ENCODE results near the gene PLD2. TPM values are rescaled to one million over a fixed set of nuclear protein-coding genes. Genes with fewer than 3 reads are reported as not detected.

PLD2 gene
- total and polyA plus RNA-seq, 9 of the 15 experiments (the other 6 are each of a cell fraction or from before 2014, with no cell fraction given) = 0.20 to 7.5 (median 3.3) TPM

- no peak for TF ChIP-seq ILK (tag; IDR thresholded peaks at IDR 0.05; ENCODE audit: borderline replicate concordance, low read depth)
- TF ChIP-seq CBX5 (IDR thresholded peaks at IDR 0.05; ENCODE audit: borderline replicate concordance, low read depth) = no peak
- TF ChIP-seq CREBBP (IDR thresholded peaks at IDR 0.05; ENCODE audit: low read depth, low read length) = no peak
These were observed 65.8 kb downstream of the PLD2 start (continued) for GRCh38 chr17:4872786-4873185.

Other genes with a start within 250 kb of the PLD2 start
Only the 7 nearest of the 25 such genes appear.
- gene ZMYND15, start 67.3 kb upstream of the PLD2 start, total RNA-seq (2014; rRNA removed) = not detected in 2 replicates
- gene ZMYND15, start 67.3 kb upstream of the PLD2 start, total RNA-seq (2014; rRNA removed; fragmentation: Illumina TruSeq; extraction: Trizol) = not detected in 2 replicates
- not detected in 2 replicates for gene ZMYND15, start 67.3 kb upstream of the PLD2 start, total RNA-seq (2015; rRNA removed; fragmentation: Illumina TruSeq; extraction: Trizol)
- gene ZMYND15, start 67.3 kb upstream of the PLD2 start, total RNA-seq (2021) = 0.09 TPM in 1 of 2 replicates, not detected in the other
- gene ZMYND15, start 67.3 kb upstream of the PLD2 start, polyA plus RNA-seq (2011; rRNA removed) = not detected in 2 replicates
- gene ZMYND15, start 67.3 kb upstream of the PLD2 start, polyA plus RNA-seq (2014; fragmentation: Illumina TruSeq; extraction: Trizol) = not detected in 2 replicates
- gene ZMYND15, start 67.3 kb upstream of the PLD2 start, polyA plus RNA-seq (2014; fragmentation: Nextera tagmentation; extraction: Ambion mirVana) = not detected
- gene ZMYND15, start 67.3 kb upstream of the PLD2 start, polyA plus RNA-seq (2014; rRNA removed) = not detected in 2 replicates
- 0.05 TPM in 1 of 2 replicates, not detected in the other for gene CXCL16, start 67.2 kb upstream of the PLD2 start, total RNA-seq (2014; rRNA removed)
- not detected in 2 replicates for gene CXCL16, start 67.2 kb upstream of the PLD2 start, total RNA-seq (2014; rRNA removed; fragmentation: Illumina TruSeq; extraction: Trizol)
- gene CXCL16, start 67.2 kb upstream of the PLD2 start, total RNA-seq (2015; rRNA removed; fragmentation: Illumina TruSeq; extraction: Trizol) = 0.22 TPM in 1 of 2 replicates, not detected in the other
- gene CXCL16, start 67.2 kb upstream of the PLD2 start, total RNA-seq (2021) = 0.25 and 0.55 TPM in 2 replicates
- 0.24 and 0.30 TPM in 2 replicates for gene CXCL16, start 67.2 kb upstream of the PLD2 start, polyA plus RNA-seq (2011; rRNA removed)
- gene CXCL16, start 67.2 kb upstream of the PLD2 start, polyA plus RNA-seq (2014; fragmentation: Illumina TruSeq; extraction: Trizol) = 0.10 and 0.26 TPM in 2 replicates
- under 1 TPM in 1 of 2 experiments, not detected in 1; 0.07 TPM for gene CXCL16, start 67.2 kb upstream of the PLD2 start, polyA plus RNA-seq (2014; fragmentation: Nextera tagmentation; extraction: Ambion mirVana)
- 0.68 TPM in 1 of 2 replicates, not detected in the other for gene CXCL16, start 67.2 kb upstream of the PLD2 start, polyA plus RNA-seq (2014; rRNA removed)
- not detected in 2 replicates for gene TM4SF5, start 35.3 kb upstream of the PLD2 start, total RNA-seq (2014; rRNA removed)
- gene TM4SF5, start 35.3 kb upstream of the PLD2 start, total RNA-seq (2014; rRNA removed; fragmentation: Illumina TruSeq; extraction: Trizol) = not detected in 2 replicates
- not detected in 2 replicates for gene TM4SF5, start 35.3 kb upstream of the PLD2 start, total RNA-seq (2015; rRNA removed; fragmentation: Illumina TruSeq; extraction: Trizol)
- gene TM4SF5, start 35.3 kb upstream of the PLD2 start, total RNA-seq (2021) = not detected in 2 replicates
- gene TM4SF5, start 35.3 kb upstream of the PLD2 start, polyA plus RNA-seq (2011; rRNA removed) = not detected in 2 replicates
- not detected in 2 replicates for gene TM4SF5, start 35.3 kb upstream of the PLD2 start, polyA plus RNA-seq (2014; fragmentation: Illumina TruSeq; extraction: Trizol)
- gene TM4SF5, start 35.3 kb upstream of the PLD2 start, polyA plus RNA-seq (2014; fragmentation: Nextera tagmentation; extraction: Ambion mirVana) = not detected
- not detected in 2 replicates for gene TM4SF5, start 35.3 kb upstream of the PLD2 start, polyA plus RNA-seq (2014; rRNA removed)
- gene VMO1, start 20.8 kb upstream of the PLD2 start, total RNA-seq (2014; rRNA removed) = 0.41 TPM in 1 of 2 replicates, not detected in the other
- not detected in 2 replicates for gene VMO1, start 20.8 kb upstream of the PLD2 start, total RNA-seq (2014; rRNA removed; fragmentation: Illumina TruSeq; extraction: Trizol)
- not detected in 2 replicates for gene VMO1, start 20.8 kb upstream of the PLD2 start, total RNA-seq (2015; rRNA removed; fragmentation: Illumina TruSeq; extraction: Trizol)
- 0.31 TPM in 1 of 2 replicates, not detected in the other for gene VMO1, start 20.8 kb upstream of the PLD2 start, total RNA-seq (2021)
- gene VMO1, start 20.8 kb upstream of the PLD2 start, polyA plus RNA-seq (2011; rRNA removed) = not detected in 2 replicates
- not detected in 2 replicates for gene VMO1, start 20.8 kb upstream of the PLD2 start, polyA plus RNA-seq (2014; fragmentation: Illumina TruSeq; extraction: Trizol)
- not detected for gene VMO1, start 20.8 kb upstream of the PLD2 start, polyA plus RNA-seq (2014; fragmentation: Nextera tagmentation; extraction: Ambion mirVana)
- gene VMO1, start 20.8 kb upstream of the PLD2 start, polyA plus RNA-seq (2014; rRNA removed) = not detected in 2 replicates
- gene GLTPD2, start 18.2 kb upstream of the PLD2 start, total RNA-seq (2014; rRNA removed) = not detected in 2 replicates
- gene GLTPD2, start 18.2 kb upstream of the PLD2 start, total RNA-seq (2014; rRNA removed; fragmentation: Illumina TruSeq; extraction: Trizol) = not detected in 2 replicates
- gene GLTPD2, start 18.2 kb upstream of the PLD2 start, total RNA-seq (2015; rRNA removed; fragmentation: Illumina TruSeq; extraction: Trizol) = not detected in 2 replicates
- gene GLTPD2, start 18.2 kb upstream of the PLD2 start, total RNA-seq (2021) = not detected in 2 replicates
- not detected in 2 replicates for gene GLTPD2, start 18.2 kb upstream of the PLD2 start, polyA plus RNA-seq (2011; rRNA removed)
- gene GLTPD2, start 18.2 kb upstream of the PLD2 start, polyA plus RNA-seq (2014; fragmentation: Illumina TruSeq; extraction: Trizol) = not detected in 2 replicates
- gene GLTPD2, start 18.2 kb upstream of the PLD2 start, polyA plus RNA-seq (2014; fragmentation: Nextera tagmentation; extraction: Ambion mirVana) = not detected
- not detected in 2 replicates for gene GLTPD2, start 18.2 kb upstream of the PLD2 start, polyA plus RNA-seq (2014; rRNA removed)
- 209 and 307 TPM in 2 replicates for gene PSMB6, start 11.0 kb upstream of the PLD2 start, total RNA-seq (2014; rRNA removed)
- gene PSMB6, start 11.0 kb upstream of the PLD2 start, total RNA-seq (2014; rRNA removed; fragmentation: Illumina TruSeq; extraction: Trizol) = 132 and 163 TPM in 2 replicates
- 196 and 197 TPM in 2 replicates for gene PSMB6, start 11.0 kb upstream of the PLD2 start, total RNA-seq (2015; rRNA removed; fragmentation: Illumina TruSeq; extraction: Trizol)
- gene PSMB6, start 11.0 kb upstream of the PLD2 start, total RNA-seq (2021) = 153 and 159 TPM in 2 replicates
- 185 TPM in 2 replicates for gene PSMB6, start 11.0 kb upstream of the PLD2 start, polyA plus RNA-seq (2011; rRNA removed)
- 245 and 270 TPM in 2 replicates for gene PSMB6, start 11.0 kb upstream of the PLD2 start, polyA plus RNA-seq (2014; fragmentation: Illumina TruSeq; extraction: Trizol)
- 100 to 1,000 TPM; 345 to 553 TPM for gene PSMB6, start 11.0 kb upstream of the PLD2 start, polyA plus RNA-seq (2014; fragmentation: Nextera tagmentation; extraction: Ambion mirVana)
- 184 and 265 TPM in 2 replicates for gene PSMB6, start 11.0 kb upstream of the PLD2 start, polyA plus RNA-seq (2014; rRNA removed)
- 14.1 and 17.2 TPM in 2 replicates for gene MINK1, start 26.2 kb downstream of the PLD2 start, total RNA-seq (2014; rRNA removed)
- 12.3 and 14.9 TPM in 2 replicates for gene MINK1, start 26.2 kb downstream of the PLD2 start, total RNA-seq (2014; rRNA removed; fragmentation: Illumina TruSeq; extraction: Trizol)
- 10.9 and 11.0 TPM in 2 replicates for gene MINK1, start 26.2 kb downstream of the PLD2 start, total RNA-seq (2015; rRNA removed; fragmentation: Illumina TruSeq; extraction: Trizol)
- gene MINK1, start 26.2 kb downstream of the PLD2 start, total RNA-seq (2021) = 43.3 and 54.2 TPM in 2 replicates
- 18.8 and 33.6 TPM in 2 replicates for gene MINK1, start 26.2 kb downstream of the PLD2 start, polyA plus RNA-seq (2011; rRNA removed)
- gene MINK1, start 26.2 kb downstream of the PLD2 start, polyA plus RNA-seq (2014; fragmentation: Illumina TruSeq; extraction: Trizol) = 26.9 and 29.4 TPM in 2 replicates
- under 1 TPM; 0.11 to 0.28 TPM for gene MINK1, start 26.2 kb downstream of the PLD2 start, polyA plus RNA-seq (2014; fragmentation: Nextera tagmentation; extraction: Ambion mirVana)
- gene MINK1, start 26.2 kb downstream of the PLD2 start, polyA plus RNA-seq (2014; rRNA removed) = 28.2 and 45.4 TPM in 2 replicates